Measurements from ENCODE around the gene HHEX.
A peak's percentile ranks its signal among the peaks of the same experiment; 100 is the strongest.

The HHEX gene

DNA sequence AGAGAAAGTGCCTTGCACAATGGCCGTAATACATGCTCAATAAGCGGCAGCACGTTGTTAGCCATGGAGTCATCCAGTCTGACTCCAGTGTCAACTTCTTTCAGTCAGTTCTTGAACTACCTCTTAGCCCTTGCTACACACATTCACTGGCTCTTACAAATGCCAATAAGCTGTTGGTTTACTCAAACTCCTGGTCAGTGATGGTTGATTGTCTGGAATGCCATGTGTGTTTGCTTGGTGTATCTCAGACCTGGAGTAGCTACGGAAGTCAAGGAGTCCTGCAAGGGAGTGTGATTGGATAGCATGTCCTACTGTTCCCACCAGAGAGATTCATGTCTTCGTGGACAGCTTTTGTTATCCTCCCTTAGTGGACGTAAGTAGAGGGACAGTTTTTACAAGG lies 37.4 kb downstream of the HHEX start:
- Histone ChIP-seq H3F3A (ENCODE audit: insufficient read depth, low read length) (0 out of 2 replicates have a peak, but pooled peaks cover 3% of the 10 kb centered on the region), H4K20me1 (ENCODE audit: insufficient read depth, low read length) (peaks cover 11% of the 10 kb centered on the region), H3K9ac (ENCODE audit: low read length) (no peak overlapping the region), H2AFZ (ENCODE audit: low read length) (no peak overlapping the region), H3K9me3 (replicated peaks; ENCODE audit: insufficient read depth, low read length) (no peaks in the 10 kb centered on the region), H3K79me2 (ENCODE audit: low read length) (no peaks in the 10 kb centered on the region), H3K4me1 (ENCODE audit: low read length) (peaks cover 5% of the 10 kb centered on the region), H3K4me3 (ENCODE audit: low read length) (no peak overlapping the region), H3K36me3 (replicated peaks; ENCODE audit: insufficient read depth, low read length) (no peaks in the 10 kb centered on the region), H3K27me3 (replicated peaks; ENCODE audit: insufficient read depth, low read length) (peaks cover 89% of the 10 kb centered on the region), H3K27ac (ENCODE audit: low read length) (no peak overlapping the region), H3K4me2 (ENCODE audit: low read depth, low read length) (no peak overlapping the region), H3K9me2 (replicated peaks; ENCODE audit: insufficient read depth, low read length) (no peaks in the 10 kb centered on the region)
- TF ChIP-seq EZH2 (optimal IDR thresholded peaks at IDR 0.05; ENCODE audit: low read depth, low read length) (no peak), CTCF (IDR thresholded peaks at IDR 0.05; ENCODE audit: low read length) (no peak), EZH2phosphoT487 (IDR thresholded peaks at IDR 0.05; ENCODE audit: low read length) (no peak)
- no peak for DNase-seq

GRCh38 chr10:92727550-92727949 lies 37.8 kb downstream of the HHEX start:
- no peak overlapping the region for H3K4me2 ChIP-seq (ENCODE audit: low read depth, low read length)
- no peaks in the 10 kb centered on the region for H3K9me2 ChIP-seq (replicated peaks; ENCODE audit: insufficient read depth, low read length)
- H3K36me3 ChIP-seq (replicated peaks; ENCODE audit: insufficient read depth, low read length) = no peaks in the 10 kb centered on the region
- no peak overlapping the region for H3K27ac ChIP-seq (ENCODE audit: low read length)
- H3F3A ChIP-seq (ENCODE audit: insufficient read depth, low read length) = 0 out of 2 replicates have a peak, but pooled peaks cover 3% of the 10 kb centered on the region
- H3K9ac ChIP-seq (ENCODE audit: low read length) = no peak overlapping the region
- no peak overlapping the region for H2AFZ ChIP-seq (ENCODE audit: low read length)
- H3K79me2 ChIP-seq (ENCODE audit: low read length) = no peaks in the 10 kb centered on the region
- H3K4me3 ChIP-seq (ENCODE audit: low read length) = no peak overlapping the region
- H3K27me3 ChIP-seq (replicated peaks; ENCODE audit: insufficient read depth, low read length) = peaks cover 89% of the 10 kb centered on the region
- no peaks in the 10 kb centered on the region for H3K9me3 ChIP-seq (replicated peaks; ENCODE audit: insufficient read depth, low read length)
- peaks cover 11% of the 10 kb centered on the region for H4K20me1 ChIP-seq (ENCODE audit: insufficient read depth, low read length)
- DNase-seq = no peak
- TF ChIP-seq EZH2 (optimal IDR thresholded peaks at IDR 0.05; ENCODE audit: low read depth, low read length) = no peak
- H3K4me1 ChIP-seq (ENCODE audit: low read length) = peaks cover 5% of the 10 kb centered on the region

GRCh38 chr10:92729886-92730285 lies 40.1 kb downstream of the HHEX start:
- DNase-seq = peak; percentile 70
- no peak overlapping the region for H2AFZ ChIP-seq (ENCODE audit: low read length)
- peaks cover 89% of the 10 kb centered on the region for H3K27me3 ChIP-seq (replicated peaks; ENCODE audit: insufficient read depth, low read length)
- TF ChIP-seq EZH2phosphoT487 (IDR thresholded peaks at IDR 0.05; ENCODE audit: low read length) (0 out of 2 replicates have a peak, but pooled peaks have one; percentile 62), CTCF (IDR thresholded peaks at IDR 0.05; ENCODE audit: low read length) (no peak)
- H3K79me2 ChIP-seq (ENCODE audit: low read length) = no peaks in the 10 kb centered on the region
- H3K36me3 ChIP-seq (replicated peaks; ENCODE audit: insufficient read depth, low read length) = no peaks in the 10 kb centered on the region
- H3K9me3 ChIP-seq (replicated peaks; ENCODE audit: insufficient read depth, low read length) = no peaks in the 10 kb centered on the region
- peaks cover 5% of the 10 kb centered on the region for H3K4me1 ChIP-seq (ENCODE audit: low read length)
- H3K4me2 ChIP-seq (ENCODE audit: low read depth, low read length) = peak overlapping the region; percentile 19; the same call in 1 of the 2 replicates
- no peaks in the 10 kb centered on the region for H3K9me2 ChIP-seq (replicated peaks; ENCODE audit: insufficient read depth, low read length)
- 0 out of 2 replicates have a peak, but pooled peaks cover 3% of the 10 kb centered on the region for H3F3A ChIP-seq (ENCODE audit: insufficient read depth, low read length)
- H4K20me1 ChIP-seq (ENCODE audit: insufficient read depth, low read length) = peaks cover 11% of the 10 kb centered on the region
- H3K9ac ChIP-seq (ENCODE audit: low read length) = no peak overlapping the region
- no peak overlapping the region for H3K4me3 ChIP-seq (ENCODE audit: low read length)
- no peak overlapping the region for H3K27ac ChIP-seq (ENCODE audit: low read length)

DNA sequence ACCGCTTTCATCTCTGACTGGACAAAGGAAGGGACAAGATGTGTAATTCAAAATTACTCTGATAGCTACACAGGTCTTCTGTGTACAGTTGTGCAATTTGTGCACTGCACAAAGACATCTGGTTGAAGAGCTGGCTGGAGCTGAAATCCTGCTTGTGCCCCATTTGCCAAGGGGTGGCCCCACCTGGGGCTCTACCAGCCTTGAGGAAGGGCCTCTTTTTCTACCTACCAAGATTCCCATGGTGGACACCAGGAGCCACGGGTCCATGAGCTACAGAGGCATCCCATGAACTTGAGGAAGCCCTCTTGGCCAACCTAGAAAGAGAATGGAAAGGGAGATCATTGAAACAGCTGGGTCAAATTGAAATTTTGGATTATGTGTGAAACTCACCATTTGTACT lies 43.2 kb downstream of the HHEX start:
- H4K20me1 ChIP-seq (ENCODE audit: insufficient read depth, low read length) = peaks cover 6% of the 10 kb centered on the region
- H3K9me2 ChIP-seq (replicated peaks; ENCODE audit: insufficient read depth, low read length) = no peaks in the 10 kb centered on the region
- H3K27ac ChIP-seq (ENCODE audit: low read length) = no peak overlapping the region
- no peaks in the 10 kb centered on the region for H3K9me3 ChIP-seq (replicated peaks; ENCODE audit: insufficient read depth, low read length)
- no peaks in the 10 kb centered on the region for H3K36me3 ChIP-seq (replicated peaks; ENCODE audit: insufficient read depth, low read length)
- H3K9ac ChIP-seq (ENCODE audit: low read length) = no peak overlapping the region
- H3F3A ChIP-seq (ENCODE audit: insufficient read depth, low read length) = 0 out of 2 replicates have a peak, but pooled peaks cover 3% of the 10 kb centered on the region
- H3K79me2 ChIP-seq (ENCODE audit: low read length) = no peaks in the 10 kb centered on the region
- TF ChIP-seq EZH2phosphoT487 (IDR thresholded peaks at IDR 0.05; ENCODE audit: low read length) (no peak), CTCF (IDR thresholded peaks at IDR 0.05; ENCODE audit: low read length) (no peak), EZH2 (optimal IDR thresholded peaks at IDR 0.05; ENCODE audit: low read depth, low read length) (no peak)
- H3K4me2 ChIP-seq (ENCODE audit: low read depth, low read length) = no peak overlapping the region
- H3K27me3 ChIP-seq (replicated peaks; ENCODE audit: insufficient read depth, low read length) = peaks cover 67% of the 10 kb centered on the region
- no peak overlapping the region for H3K4me3 ChIP-seq (ENCODE audit: low read length)
- peaks cover 5% of the 10 kb centered on the region for H3K4me1 ChIP-seq (ENCODE audit: low read length)
- H2AFZ ChIP-seq (ENCODE audit: low read length) = no peak overlapping the region
- DNase-seq = no peak

Data from MM.1S (cell line).